C4-2B (cell line): ENCODE measurements around the gene PLCG2.

Source experiments
- ZFX ChIP-seq: fragments of 450-650 bp; IDR thresholded peaks from 2 replicates; pipeline ENCODE4 v1.6.1; 2017
- TF ChIP-seq, protein P1 (sequence below): fragments of 450-650 bp; conservative IDR thresholded peaks from 2 replicates; pipeline ENCODE4 v1.5.1; 2017; ENCODE audit warnings: mild to moderate bottlenecking

DNA sequence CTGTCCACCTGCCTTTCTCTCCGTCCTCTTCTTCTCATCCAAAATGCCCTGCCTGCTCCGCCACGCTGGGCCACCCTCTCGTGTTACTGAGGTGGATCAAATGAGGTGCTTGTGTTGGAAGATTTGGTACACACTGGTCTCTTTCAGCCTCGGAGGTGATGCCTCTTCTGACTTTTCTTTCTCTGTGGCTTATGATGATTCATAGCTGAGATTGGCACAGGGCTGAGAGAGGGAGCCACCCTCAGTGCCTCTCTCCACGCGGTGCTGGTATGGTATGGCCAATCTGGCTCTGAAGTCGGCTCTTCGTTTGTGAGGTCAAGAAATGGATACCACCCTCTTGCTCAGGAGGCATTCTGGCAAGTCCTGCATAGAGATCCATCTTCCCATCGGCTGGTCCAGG, 82.4 kb downstream of the PLCG2 start:
- TF ChIP-seq, protein P1, sequence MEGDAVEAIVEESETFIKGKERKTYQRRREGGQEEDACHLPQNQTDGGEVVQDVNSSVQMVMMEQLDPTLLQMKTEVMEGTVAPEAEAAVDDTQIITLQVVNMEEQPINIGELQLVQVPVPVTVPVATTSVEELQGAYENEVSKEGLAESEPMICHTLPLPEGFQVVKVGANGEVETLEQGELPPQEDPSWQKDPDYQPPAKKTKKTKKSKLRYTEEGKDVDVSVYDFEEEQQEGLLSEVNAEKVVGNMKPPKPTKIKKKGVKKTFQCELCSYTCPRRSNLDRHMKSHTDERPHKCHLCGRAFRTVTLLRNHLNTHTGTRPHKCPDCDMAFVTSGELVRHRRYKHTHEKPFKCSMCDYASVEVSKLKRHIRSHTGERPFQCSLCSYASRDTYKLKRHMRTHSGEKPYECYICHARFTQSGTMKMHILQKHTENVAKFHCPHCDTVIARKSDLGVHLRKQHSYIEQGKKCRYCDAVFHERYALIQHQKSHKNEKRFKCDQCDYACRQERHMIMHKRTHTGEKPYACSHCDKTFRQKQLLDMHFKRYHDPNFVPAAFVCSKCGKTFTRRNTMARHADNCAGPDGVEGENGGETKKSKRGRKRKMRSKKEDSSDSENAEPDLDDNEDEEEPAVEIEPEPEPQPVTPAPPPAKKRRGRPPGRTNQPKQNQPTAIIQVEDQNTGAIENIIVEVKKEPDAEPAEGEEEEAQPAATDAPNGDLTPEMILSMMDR, result no peak
- TF ChIP-seq ZFX, result no peak
